Trophoblast cell (in vitro differentiated cells and primary cell): ENCODE measurements around the gene EPN2.

Experiments
- DNase-seq, 2 donors: peaks; one replicate each; pipeline ENCODE4 v3.0.0-alpha.2; 2016
- H2AFZ ChIP-seq: 2 replicates; pipeline ENCODE4 v1.6.1; 2013; ENCODE audit warnings: low read length, moderate library complexity, mild to moderate bottlenecking; ENCODE audit not compliant: insufficient read depth, poor library complexity
- H2AK5ac ChIP-seq: 2 replicates; pipeline ENCODE4 v1.6.1; 2013; ENCODE audit warnings: mild to moderate bottlenecking, low read length
- H2BK120ac ChIP-seq: 2 replicates; pipeline ENCODE4 v1.6.1; 2013; ENCODE audit warnings: low read length, mild to moderate bottlenecking, moderate library complexity; ENCODE audit not compliant: insufficient read depth, poor library complexity
- H2BK12ac ChIP-seq: 2 replicates; pipeline ENCODE4 v1.6.1; 2013; ENCODE audit warnings: mild to moderate bottlenecking, low read length, moderate library complexity
- H2BK5ac ChIP-seq: 2 replicates; pipeline ENCODE4 v1.6.1; 2013; ENCODE audit warnings: low read length, low read depth, moderate library complexity, mild to moderate bottlenecking; ENCODE audit not compliant: poor library complexity
- H3K14ac ChIP-seq: 2 replicates; pipeline ENCODE4 v1.6.1; 2013; ENCODE audit warnings: mild to moderate bottlenecking, low read length
- H3K18ac ChIP-seq: 2 replicates; pipeline ENCODE4 v1.6.1; 2013; ENCODE audit warnings: mild to moderate bottlenecking, low read length
- H3K23ac ChIP-seq: 2 replicates; pipeline ENCODE4 v1.6.1; 2013; ENCODE audit warnings: low read length
- H3K27ac ChIP-seq: 2 replicates; pipeline ENCODE4 v1.5.1; 2013; ENCODE audit warnings: low read depth, mild to moderate bottlenecking, inconsistent platforms, low read length, moderate library complexity
- H3K27me3 ChIP-seq: 2 replicates; pipeline ENCODE4 v1.6.1; 2013; ENCODE audit warnings: inconsistent platforms, mild to moderate bottlenecking, low read length, moderate library complexity; ENCODE audit not compliant: insufficient read depth
- H3K36me3 ChIP-seq, 2 experiments: 1 replicate in 1 of 2; 2 replicates in 1 of 2; pipeline ENCODE4 v1.6.1; 2013; ENCODE audit warnings: low read length in 2 of 2, mild to moderate bottlenecking in 2 of 2, moderate library complexity in 1 of 2; ENCODE audit not compliant: insufficient read depth in 2 of 2, control insufficient read depth in 1 of 2
- H3K4ac ChIP-seq: 2 replicates; pipeline ENCODE4 v1.6.1; 2013; ENCODE audit warnings: low read depth, mild to moderate bottlenecking, low read length, moderate library complexity
- H3K4me1 ChIP-seq, 2 experiments: 1 replicate in 1 of 2; 2 replicates in 1 of 2; pipeline ENCODE4 v1.6.1; 2013; ENCODE audit warnings: low read length in 2 of 2, mild to moderate bottlenecking in 2 of 2, moderate library complexity in 1 of 2; ENCODE audit not compliant: insufficient read depth in 2 of 2, control insufficient read depth in 1 of 2
- H3K4me2 ChIP-seq: 2 replicates; pipeline ENCODE4 v1.6.1; 2013; ENCODE audit warnings: inconsistent platforms, mild to moderate bottlenecking, low read length, moderate library complexity
- H3K4me3 ChIP-seq: 2 replicates; pipeline ENCODE4 v1.5.1; 2013; ENCODE audit warnings: mild to moderate bottlenecking, low read depth, low read length, inconsistent platforms
- H3K79me1 ChIP-seq: one replicate; pipeline ENCODE4 v1.6.1; 2013; ENCODE audit warnings: low read length
- H3K79me2 ChIP-seq: 2 replicates; pipeline ENCODE4 v1.6.1; 2013; ENCODE audit warnings: low read length, mild to moderate bottlenecking; ENCODE audit not compliant: control insufficient read depth, insufficient read depth, poor library complexity
- H3K9ac ChIP-seq: 2 replicates; pipeline ENCODE4 v1.6.1; 2013; ENCODE audit warnings: mild to moderate bottlenecking, low read length
- H3K9me3 ChIP-seq: 2 replicates; pipeline ENCODE4 v1.6.1; 2013; ENCODE audit warnings: low read depth, mild to moderate bottlenecking, control low read depth, inconsistent platforms, low read length; ENCODE audit not compliant: insufficient read depth
- H4K12ac ChIP-seq: 2 replicates; pipeline ENCODE4 v1.6.1; 2013; ENCODE audit warnings: low read depth, mild to moderate bottlenecking, low read length, moderate library complexity
- H4K8ac ChIP-seq: 2 replicates; pipeline ENCODE4 v1.6.1; 2013; ENCODE audit warnings: low read depth, mild to moderate bottlenecking, low read length, moderate library complexity
- H4K91ac ChIP-seq: one replicate; pipeline ENCODE4 v1.6.1; 2013; ENCODE audit warnings: low read depth, mild to moderate bottlenecking, low read length, moderate library complexity
- WGBS: extraction: QIAGEN DNeasy Blood & Tissue Kit; methylation state at CpG from one replicate; pipeline ENCODE4 v1.1.7; 2013; ENCODE audit warnings: missing lambda C conversion rate; ENCODE audit not compliant: insufficient read length, insufficient coverage; ENCODE audit errors: extremely low coverage; 5-methylcytosine and 5-hydroxymethylcytosine counted together

Gene EPN2

DNA sequence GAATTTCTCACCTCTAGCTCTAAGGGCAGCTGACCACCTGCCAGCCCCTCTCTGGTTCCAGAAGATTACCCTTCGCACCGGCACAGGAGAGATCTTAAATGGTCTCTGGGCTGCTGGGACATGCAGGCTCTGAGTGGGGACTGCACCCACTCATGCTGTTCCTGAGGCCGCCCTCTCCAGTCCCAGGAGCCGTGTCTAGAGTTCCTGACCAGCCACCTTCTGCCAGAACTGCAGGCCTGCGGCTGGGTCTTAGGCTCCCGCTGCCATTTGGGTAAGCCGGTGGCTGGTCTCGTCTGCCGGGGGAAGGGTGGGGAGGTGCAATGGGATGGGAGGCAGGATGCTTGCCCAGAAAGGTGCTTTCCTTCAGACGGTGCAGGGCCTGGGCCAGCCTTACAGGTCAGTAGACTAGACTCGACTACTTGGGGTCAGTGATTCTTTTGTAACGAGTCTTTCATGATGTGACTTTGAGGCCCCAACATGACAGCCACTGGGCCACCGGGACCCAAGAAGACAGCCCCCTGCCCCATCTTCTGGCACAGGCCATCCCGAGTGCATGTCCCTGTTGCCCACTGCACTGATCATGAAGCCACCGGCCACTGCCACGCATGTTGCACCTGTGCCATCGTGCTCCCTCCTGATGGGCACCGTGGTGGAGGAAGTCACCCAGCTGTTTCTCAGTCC lies 98.9 kb downstream of the EPN2 start:
- no peak for DNase-seq
- Histone ChIP-seq H4K8ac (no peak overlapping the region), H3K27ac (no peak overlapping the region), H2BK5ac (no peak overlapping the region), H3K36me3 (peaks cover 26 to 33% of the 10 kb centered on the region in 2 experiments), H3K18ac (no peak overlapping the region), H3K4ac (no peak overlapping the region), H3K4me3 (no peak overlapping the region), H2AFZ (no peak overlapping the region), H3K4me1 (peaks cover 6 to 10% of the 10 kb centered on the region in 2 experiments), H3K14ac (no peak overlapping the region), H3K79me1 (peaks cover 2% of the 10 kb centered on the region), H2BK120ac (no peak overlapping the region), H3K27me3 (no peaks in the 10 kb centered on the region), H3K9me3 (no peaks in the 10 kb centered on the region), H4K12ac (no peak overlapping the region), H3K4me2 (no peak overlapping the region), H3K79me2 (no peaks in the 10 kb centered on the region), H3K23ac (no peak overlapping the region), H2AK5ac (no peak overlapping the region), H2BK12ac (no peak overlapping the region), H4K91ac (no peak overlapping the region), H3K9ac (no peak overlapping the region)
- WGBS, result no CpG with 5 or more reads among the region's 18 CpGs

DNA sequence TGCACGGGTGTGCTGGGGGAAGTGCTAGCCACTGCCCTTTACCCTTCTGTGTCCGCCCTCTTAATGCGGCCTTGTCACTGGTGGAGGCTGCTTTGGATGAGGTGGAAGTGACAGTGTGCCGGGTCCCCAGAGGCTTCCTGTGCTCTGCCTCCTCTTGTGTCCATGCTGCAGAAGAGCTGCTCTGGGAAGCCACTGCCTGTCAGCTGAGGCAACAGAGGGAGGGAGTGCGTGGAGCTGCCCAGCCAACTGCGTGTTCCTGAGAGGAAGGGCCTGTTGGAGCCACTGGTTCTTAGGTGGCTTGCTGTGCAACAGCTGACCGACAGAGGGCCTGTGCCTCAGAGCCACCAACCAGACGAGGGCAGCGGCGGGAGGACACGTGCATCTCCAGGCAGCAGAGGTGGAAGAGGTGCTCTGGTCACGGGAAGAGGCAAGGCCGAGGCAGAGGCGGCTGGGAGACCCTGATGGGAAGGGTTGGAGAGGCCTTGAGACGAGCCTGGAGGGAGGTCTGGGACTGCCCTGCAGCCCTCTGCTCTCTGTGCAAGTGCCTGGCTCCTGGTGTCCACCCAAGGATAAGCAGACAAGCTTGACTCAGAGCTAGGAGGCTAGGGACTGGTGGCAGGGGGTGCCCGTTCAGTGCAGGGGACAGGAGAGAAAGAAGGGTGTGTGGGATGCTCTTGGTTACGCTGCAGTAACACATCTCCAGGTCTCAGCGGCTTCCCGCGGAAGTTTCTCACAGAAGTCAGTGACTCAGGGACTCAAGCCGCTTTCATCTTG lies 100.0 kb downstream of the EPN2 start:
- Histone ChIP-seq H3K4me1 (peaks cover 11 to 13% of the 10 kb centered on the region in 2 experiments), H2BK120ac (no peak overlapping the region), H2AK5ac (no peak overlapping the region), H3K4me2 (no peak overlapping the region), H2BK5ac (no peak overlapping the region), H3K23ac (no peak overlapping the region), H3K79me1 (peaks cover 3% of the 10 kb centered on the region), H2AFZ (no peak overlapping the region), H3K27me3 (no peaks in the 10 kb centered on the region), H3K36me3 (peaks cover 20 to 27% of the 10 kb centered on the region in 2 experiments), H3K14ac (no peak overlapping the region), H3K4ac (no peak overlapping the region), H2BK12ac (no peak overlapping the region), H3K9me3 (no peaks in the 10 kb centered on the region), H3K27ac (no peak overlapping the region), H3K79me2 (no peaks in the 10 kb centered on the region), H4K12ac (no peak overlapping the region), H3K4me3 (no peak overlapping the region), H4K8ac (no peak overlapping the region), H3K18ac (no peak overlapping the region), H4K91ac (no peak overlapping the region), H3K9ac (no peak overlapping the region)
- no CpG with 5 or more reads among the region's 21 CpGs for WGBS
- DNase-seq, result peak in 1 of 2 donors; percentile 67

DNA sequence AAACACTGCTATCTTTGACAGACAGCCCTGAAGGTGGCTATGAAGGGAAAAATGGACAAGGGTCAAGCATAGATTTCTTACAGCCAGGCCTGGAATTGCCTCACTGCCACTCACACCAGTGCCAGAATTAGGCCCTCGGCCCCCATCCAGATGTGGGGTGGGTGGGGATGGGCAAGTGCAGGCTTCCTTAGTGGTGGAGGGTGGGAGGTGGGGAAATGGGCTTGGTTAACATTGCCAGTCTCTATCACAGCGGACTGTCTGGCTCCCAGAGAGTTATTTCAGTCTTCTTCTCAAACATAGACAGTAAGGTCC lies 100.5 kb downstream of the EPN2 start:
- peaks cover 6% of the 10 kb centered on the region for H3K79me1 ChIP-seq
- H2BK5ac ChIP-seq, result no peak overlapping the region
- H4K12ac ChIP-seq, result no peak overlapping the region

DNA sequence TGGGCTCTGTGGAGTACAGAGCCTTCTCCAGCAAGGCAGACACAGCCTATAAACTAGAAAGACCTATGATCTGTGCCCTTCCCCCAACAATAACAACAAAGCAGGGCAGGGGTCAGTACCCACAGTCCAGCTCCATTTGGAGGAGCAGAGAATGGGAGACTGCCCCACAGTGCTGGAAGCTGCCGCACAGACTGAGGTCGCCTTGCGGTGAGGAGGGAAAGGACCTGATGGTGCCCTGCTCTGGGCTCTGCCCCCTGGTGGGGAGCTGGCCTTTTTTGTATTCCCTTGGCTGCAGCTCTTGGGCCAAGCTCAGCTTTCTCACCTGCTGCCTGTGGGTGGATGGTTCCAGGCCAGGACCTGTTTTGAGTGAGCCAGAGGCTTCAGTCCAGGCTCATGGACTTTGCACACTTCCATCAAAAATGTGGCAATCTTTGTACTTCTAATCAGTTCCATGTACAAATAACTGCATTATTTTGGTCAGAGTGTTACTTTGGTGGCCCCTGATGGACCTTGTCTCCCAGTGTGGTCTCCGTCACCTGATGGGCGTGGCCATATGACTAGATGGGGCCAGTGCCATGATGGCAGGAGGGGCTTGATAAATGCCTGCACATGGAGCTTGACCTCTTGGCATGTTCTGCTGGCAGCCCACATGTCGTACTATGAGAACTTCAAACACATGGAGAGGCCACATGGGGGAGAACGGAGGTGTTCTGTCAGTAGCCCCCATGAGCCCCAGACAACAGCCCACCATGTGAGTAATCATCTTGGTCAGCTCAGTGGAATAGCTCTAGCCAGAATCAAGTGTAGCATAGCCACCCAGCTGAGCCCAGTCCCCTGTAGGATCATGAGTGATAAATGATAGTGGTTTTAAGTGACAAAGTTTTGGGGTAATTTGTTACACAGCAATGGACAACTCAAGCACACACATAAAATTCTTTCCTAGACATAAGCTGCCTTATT lies 101.1 kb downstream of the EPN2 start:
- H2BK5ac ChIP-seq, result no peak overlapping the region
- H3K27ac ChIP-seq, result no peak overlapping the region
- no peaks in the 10 kb centered on the region for H3K9me3 ChIP-seq
- no peak overlapping the region for H3K18ac ChIP-seq
- H3K27me3 ChIP-seq, result no peaks in the 10 kb centered on the region
- peaks cover 15 to 19% of the 10 kb centered on the region in 2 experiments for H3K36me3 ChIP-seq
- H3K4me1 ChIP-seq, result peaks cover 14 to 16% of the 10 kb centered on the region in 2 experiments
- H3K4me2 ChIP-seq, result no peak overlapping the region
- H3K23ac ChIP-seq, result no peak overlapping the region
- no peak overlapping the region for H2AFZ ChIP-seq
- H3K4ac ChIP-seq, result no peak overlapping the region
- H4K12ac ChIP-seq, result no peak overlapping the region
- H3K79me1 ChIP-seq, result peaks cover 6% of the 10 kb centered on the region
- H2BK12ac ChIP-seq, result no peak overlapping the region
- H3K4me3 ChIP-seq, result no peak overlapping the region
- WGBS, result no CpG with 5 or more reads among the region's 7 CpGs
- H3K79me2 ChIP-seq, result no peaks in the 10 kb centered on the region
- no peak overlapping the region for H4K91ac ChIP-seq
- no peak overlapping the region for H3K9ac ChIP-seq
- no peak overlapping the region for H2BK120ac ChIP-seq
- no peak overlapping the region for H3K14ac ChIP-seq
- no peak overlapping the region for H2AK5ac ChIP-seq
- DNase-seq, result peak; percentile 65 to 86
- H4K8ac ChIP-seq, result no peak overlapping the region

More for the DNA sequence above, 100.5 kb downstream of the EPN2 start:
- WGBS, result no CpG with 5 or more reads among the region's 2 CpGs
- H2AFZ ChIP-seq, result no peak overlapping the region
- no peak for DNase-seq
- peaks cover 20 to 26% of the 10 kb centered on the region in 2 experiments for H3K36me3 ChIP-seq
- H4K8ac ChIP-seq, result no peak overlapping the region
- no peaks in the 10 kb centered on the region for H3K79me2 ChIP-seq
- no peak overlapping the region for H2BK120ac ChIP-seq
- no peak overlapping the region for H2AK5ac ChIP-seq
- no peak overlapping the region for H3K23ac ChIP-seq
- no peak overlapping the region for H3K18ac ChIP-seq
- no peak overlapping the region for H3K4ac ChIP-seq
- H3K27me3 ChIP-seq, result no peaks in the 10 kb centered on the region
- no peak overlapping the region for H3K27ac ChIP-seq
- no peak overlapping the region for H2BK12ac ChIP-seq
- no peak overlapping the region for H3K4me3 ChIP-seq
- H3K4me1 ChIP-seq, result peaks cover 14 to 16% of the 10 kb centered on the region in 2 experiments
- no peak overlapping the region for H4K91ac ChIP-seq
- H3K9me3 ChIP-seq, result no peaks in the 10 kb centered on the region
- H3K9ac ChIP-seq, result no peak overlapping the region
- no peak overlapping the region for H3K4me2 ChIP-seq
- H3K14ac ChIP-seq, result no peak overlapping the region
